ENCODE results near the gene SHISA5. TPM values are rescaled to one million over a fixed set of nuclear protein-coding genes. Genes with fewer than 3 reads are reported as not detected.

SHISA5 gene, protein sequence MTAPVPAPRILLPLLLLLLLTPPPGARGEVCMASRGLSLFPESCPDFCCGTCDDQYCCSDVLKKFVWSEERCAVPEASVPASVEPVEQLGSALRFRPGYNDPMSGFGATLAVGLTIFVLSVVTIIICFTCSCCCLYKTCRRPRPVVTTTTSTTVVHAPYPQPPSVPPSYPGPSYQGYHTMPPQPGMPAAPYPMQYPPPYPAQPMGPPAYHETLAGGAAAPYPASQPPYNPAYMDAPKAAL
- 94.9 to 136 TPM (median 129 TPM) in 5 replicates for total RNA-seq (2022; extraction: Qiagen RNA extraction; ENCODE audit: low read depth)

DNA sequence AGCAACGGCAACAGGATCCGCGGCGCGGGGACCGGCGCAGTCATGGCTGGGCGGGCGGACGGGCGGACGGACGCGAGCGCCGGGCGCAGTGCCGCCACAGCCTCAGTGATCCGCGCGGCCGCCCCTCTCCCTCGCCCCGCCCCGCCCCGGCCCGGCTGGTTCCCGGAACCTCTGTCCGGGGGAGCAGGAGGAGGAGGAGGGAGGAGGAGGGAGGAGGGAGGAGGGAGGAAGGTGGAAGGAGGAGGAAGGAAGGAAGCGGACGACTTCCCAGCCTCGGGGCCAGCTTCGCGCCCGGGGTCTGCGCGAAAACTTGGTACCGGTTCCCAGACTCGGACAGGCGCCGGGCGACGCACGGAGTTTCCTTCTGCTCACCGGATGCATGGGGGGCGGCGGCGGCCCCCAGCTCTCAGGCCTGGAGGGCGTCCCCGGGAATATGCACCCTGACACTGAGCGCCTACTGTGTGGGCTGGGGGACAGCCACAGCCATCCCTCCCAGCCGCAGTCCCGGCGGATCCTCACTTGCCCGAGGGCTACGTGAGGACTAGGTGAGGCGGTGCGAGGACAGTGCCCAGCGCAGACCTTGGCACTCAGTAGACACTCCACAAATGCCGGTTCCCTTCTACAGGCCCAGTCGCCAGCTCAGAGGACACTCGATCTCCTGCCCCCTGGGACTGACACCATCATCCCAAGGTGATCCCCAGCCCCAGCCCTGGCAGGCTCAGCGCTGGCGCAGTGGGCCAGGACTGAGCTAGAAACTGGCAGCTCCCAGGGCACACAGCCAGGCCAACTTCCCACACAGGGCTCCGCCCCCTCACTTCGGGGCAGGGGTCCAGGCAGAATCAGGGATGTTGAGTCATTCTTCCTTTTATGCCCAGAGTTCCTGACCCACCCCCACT lies at the start of gene SHISA5:
SHISA5 (minus strand) TSS at position 124 of the 896 bp plus-strand sequence; CDS start at position 44, 80 bp downstream.

DNA sequence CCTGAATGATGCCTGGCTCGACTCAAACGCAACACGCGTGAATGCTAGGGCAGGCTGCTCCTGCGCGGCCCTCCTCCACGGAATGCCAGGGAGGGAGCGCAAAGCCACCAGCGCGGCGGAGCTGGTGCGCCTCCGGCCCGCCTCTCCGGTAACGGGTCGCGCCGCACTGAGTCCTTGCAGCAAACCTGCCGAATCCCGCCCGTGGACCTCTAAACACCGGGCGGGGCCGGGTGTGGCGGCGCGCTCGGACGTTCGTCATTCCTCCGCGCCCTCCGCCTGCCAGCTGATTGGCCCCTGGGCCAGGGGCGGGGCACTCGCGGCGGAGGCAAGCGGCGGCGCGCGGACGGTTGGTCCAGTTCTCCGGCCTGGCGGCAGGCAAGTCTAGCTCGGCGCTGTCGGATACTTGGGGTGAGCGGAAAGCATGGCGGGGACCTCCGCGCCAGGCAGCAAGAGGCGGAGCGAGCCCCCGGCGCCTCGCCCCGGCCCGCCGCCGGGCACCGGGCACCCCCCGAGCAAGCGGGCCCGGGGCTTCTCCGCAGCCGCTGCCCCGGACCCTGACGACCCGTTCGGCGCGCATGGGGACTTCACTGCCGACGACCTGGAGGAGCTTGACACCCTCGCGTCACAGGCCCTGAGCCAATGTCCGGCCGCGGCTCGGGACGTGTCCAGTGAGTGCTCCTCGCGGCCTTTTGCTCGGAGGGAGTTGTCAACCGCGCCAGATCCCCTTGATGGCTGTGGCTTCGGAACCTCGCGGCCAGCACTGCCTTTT lies 57.4 kb downstream of the SHISA5 start, which contains the start of gene ATRIP:
ATRIP (plus strand) TSS at position 313 of the 769 bp plus-strand sequence; CDS start at position 422, 109 bp downstream.

DNA sequence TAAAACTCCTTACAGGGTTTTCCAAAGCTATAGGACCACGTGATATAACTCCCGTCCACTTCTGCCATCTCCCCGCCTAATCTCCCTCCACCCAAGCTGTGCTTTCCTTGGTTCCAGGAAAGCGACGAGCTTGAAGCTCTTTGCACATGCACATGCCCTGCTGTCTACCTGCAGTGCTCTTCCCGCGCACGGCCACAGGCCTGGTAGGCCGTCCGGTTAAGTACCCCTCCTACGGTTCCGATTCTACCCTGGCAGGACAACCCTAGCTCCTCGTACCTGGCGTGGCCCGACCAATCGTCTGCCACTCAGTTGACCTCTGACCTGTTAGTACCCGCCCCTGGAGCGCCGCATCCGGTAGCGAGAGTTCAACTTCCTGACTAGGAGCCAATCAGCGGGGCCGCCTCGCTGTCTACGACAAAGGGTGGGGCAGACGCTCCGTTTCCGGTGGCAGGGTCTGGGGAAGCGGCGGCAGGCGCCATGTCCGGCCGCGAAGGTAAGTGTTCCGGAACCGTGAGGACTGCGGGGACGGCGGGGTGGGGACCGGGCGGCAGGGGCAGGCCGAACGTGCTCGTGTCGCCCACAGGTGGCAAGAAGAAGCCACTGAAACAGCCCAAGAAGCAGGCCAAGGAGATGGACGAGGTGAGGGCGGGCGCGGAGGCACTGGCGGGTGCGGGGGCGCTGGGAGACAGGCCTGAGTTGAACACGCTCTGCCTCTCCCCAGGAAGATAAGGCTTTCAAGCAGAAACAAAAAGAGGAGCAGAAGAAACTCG lies 64.0 kb downstream of the SHISA5 start, which contains the start of the genes CCDC51 and TMA7:
CCDC51 (minus strand) TSS at position 300 of the 770 bp plus-strand sequence. CDS start 4,991 bp downstream, outside the sequence.
TMA7 (plus strand) TSS at position 438 of the 770 bp plus-strand sequence; CDS start at position 478, 40 bp downstream.

DNA sequence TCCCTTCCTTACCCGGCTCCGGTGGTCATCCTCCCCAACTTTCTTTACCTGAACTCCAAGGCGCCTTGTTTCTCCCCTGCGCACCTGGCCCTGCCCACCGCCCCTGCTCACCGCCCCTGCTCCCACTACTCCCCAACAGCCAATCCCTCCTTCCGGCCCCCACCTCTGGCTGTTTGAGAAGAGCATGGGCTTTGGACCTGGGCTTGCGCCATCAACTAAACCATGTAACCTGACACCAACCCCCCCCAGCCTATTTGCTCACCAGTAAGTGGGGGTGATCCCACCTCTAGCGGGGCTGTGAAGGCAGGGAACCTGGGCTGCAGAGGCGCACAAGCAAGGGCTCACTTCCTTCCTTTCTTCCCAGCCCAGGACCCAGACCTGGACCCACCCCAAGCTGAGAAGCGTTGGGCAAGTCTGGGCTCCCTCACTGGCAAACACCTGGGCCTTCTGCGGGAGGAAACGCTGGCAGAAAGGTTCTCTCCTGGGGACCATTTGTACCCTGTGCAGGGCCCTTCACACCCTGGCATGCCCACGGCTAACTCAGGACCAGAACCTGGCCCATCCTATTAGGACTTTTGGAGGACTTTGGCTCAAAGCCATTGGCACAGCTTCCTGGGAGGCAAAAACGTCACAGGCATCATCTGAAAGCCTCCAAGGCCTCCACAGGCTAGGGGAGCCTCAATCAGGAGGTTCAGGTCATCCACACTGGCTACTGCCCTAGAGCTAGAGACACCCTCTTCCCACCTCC lies 73.8 kb downstream of the SHISA5 start, which contains the start of gene PLXNB1:
PLXNB1 (minus strand) TSS at position 127 of the 748 bp plus-strand sequence. CDS start 5,475 bp downstream, outside the sequence.

Other genes starting within 250 kb of the SHISA5 start
- 22.7 to 28.0 TPM (median 23.1 TPM) in 5 replicates for gene NME6, start 202.8 kb downstream of the SHISA5 start, total RNA-seq (2022; extraction: Qiagen RNA extraction; ENCODE audit: low read depth)
- gene SPINK8, start 170.5 kb downstream of the SHISA5 start, total RNA-seq (2022; extraction: Qiagen RNA extraction; ENCODE audit: low read depth) = not detected in 5 replicates
- not detected in 5 replicates for gene FBXW12, start 132.0 kb downstream of the SHISA5 start, total RNA-seq (2022; extraction: Qiagen RNA extraction; ENCODE audit: low read depth)
- 10.5 to 16.6 TPM (median 13.2 TPM) in 5 replicates for gene PLXNB1, start 74.1 kb downstream of the SHISA5 start, total RNA-seq (2022; extraction: Qiagen RNA extraction; ENCODE audit: low read depth)
- 23.5 to 28.7 TPM (median 25.3 TPM) in 5 replicates for gene CCDC51, start 64.1 kb downstream of the SHISA5 start, total RNA-seq (2022; extraction: Qiagen RNA extraction; ENCODE audit: low read depth)
- 279 to 403 TPM (median 326 TPM) in 5 replicates for gene TMA7, start 63.9 kb downstream of the SHISA5 start, total RNA-seq (2022; extraction: Qiagen RNA extraction; ENCODE audit: low read depth)
- gene ATRIP, start 57.4 kb downstream of the SHISA5 start, total RNA-seq (2022; extraction: Qiagen RNA extraction; ENCODE audit: low read depth) = 7.2 to 9.3 TPM (median 8.8 TPM) in 5 replicates
- 12.5 to 15.7 TPM (median 13.4 TPM) in 5 replicates for gene PFKFB4, start 52.6 kb upstream of the SHISA5 start, total RNA-seq (2022; extraction: Qiagen RNA extraction; ENCODE audit: low read depth)
- 7.3 to 10.3 TPM (median 8.6 TPM) in 5 replicates for gene UCN2, start 59.6 kb upstream of the SHISA5 start, total RNA-seq (2022; extraction: Qiagen RNA extraction; ENCODE audit: low read depth)
- gene COL7A1, start 91.2 kb upstream of the SHISA5 start, total RNA-seq (2022; extraction: Qiagen RNA extraction; ENCODE audit: low read depth) = 122 to 212 TPM (median 173 TPM) in 5 replicates
- gene UQCRC1, start 105.5 kb upstream of the SHISA5 start, total RNA-seq (2022; extraction: Qiagen RNA extraction; ENCODE audit: low read depth) = 164 to 198 TPM (median 166 TPM) in 5 replicates
- gene TMEM89, start 117.6 kb upstream of the SHISA5 start, total RNA-seq (2022; extraction: Qiagen RNA extraction; ENCODE audit: low read depth) = not detected in 5 replicates
- gene SLC26A6, start 131.3 kb upstream of the SHISA5 start, total RNA-seq (2022; extraction: Qiagen RNA extraction; ENCODE audit: low read depth) = 12.8 to 21.5 TPM (median 16.4 TPM) in 5 replicates
- gene CELSR3, start 158.7 kb upstream of the SHISA5 start, total RNA-seq (2022; extraction: Qiagen RNA extraction; ENCODE audit: low read depth) = 2.7 to 5.3 TPM (median 4.2 TPM) in 5 replicates
- 6.1 to 9.6 TPM (median 8.4 TPM) in 5 replicates for gene NCKIPSD, start 181.7 kb upstream of the SHISA5 start, total RNA-seq (2022; extraction: Qiagen RNA extraction; ENCODE audit: low read depth)
- gene IP6K2, start 213.0 kb upstream of the SHISA5 start, total RNA-seq (2022; extraction: Qiagen RNA extraction; ENCODE audit: low read depth) = 43.9 to 49.0 TPM (median 47.9 TPM) in 5 replicates